ENCODE data around the gene TRIM50.
A peak's percentile ranks its signal among the peaks of the same experiment; 100 is the strongest.
"Not testable (repeated sequence)": the region's sequence is repeated elsewhere in the genome, so short reads cannot be mapped to it uniquely, and the experiment has no call there.

TRIM50 gene

GRCh38 chr7:73350306-73351068 is 22.6 kb upstream of the TRIM50 start:
- DNase-seq (ENCODE audit: low spot score), result no peak

GRCh38 chr7:73349763-73350162 is 21.9 kb upstream of the TRIM50 start:
- DNase-seq (ENCODE audit: low spot score), result no peak

GRCh38 chr7:73345951-73346350 is 18.1 kb upstream of the TRIM50 start:
- DNase-seq (ENCODE audit: low spot score), result no peak

GRCh38 chr7:73345538-73345937 is 17.7 kb upstream of the TRIM50 start:
- DNase-seq (ENCODE audit: low spot score), result peak; percentile 57

- no peak for DNase-seq (ENCODE audit: low spot score)
Measured at GRCh38 chr7:73343671-73344380, 15.9 kb upstream of the TRIM50 start.

GRCh38 chr7:73342645-73343044 is 14.8 kb upstream of the TRIM50 start:
- DNase-seq (ENCODE audit: low spot score), result peak; percentile 92

GRCh38 chr7:73341877-73342276 is 14.0 kb upstream of the TRIM50 start:
- DNase-seq (ENCODE audit: low spot score), result no peak

GRCh38 chr7:73340514-73340913 is 12.6 kb upstream of the TRIM50 start:
- DNase-seq (ENCODE audit: low spot score), result no peak

GRCh38 chr7:73338321-73338720 is 10.4 kb upstream of the TRIM50 start:
- no peak for DNase-seq (ENCODE audit: low spot score)

GRCh38 chr7:73332447-73332846 is 4.6 kb upstream of the TRIM50 start:
- no peak for DNase-seq (ENCODE audit: low spot score)

GRCh38 chr7:73330772-73331171 is 2.9 kb upstream of the TRIM50 start:
- DNase-seq (ENCODE audit: low spot score), result no peak

- DNase-seq (ENCODE audit: low spot score), result no peak
Measured at GRCh38 chr7:73329861-73330581, 2.1 kb upstream of the TRIM50 start.

- DNase-seq (ENCODE audit: low spot score), result no peak
Measured at GRCh38 chr7:73328696-73329095, 814 bp upstream of the TRIM50 start.

- DNase-seq (ENCODE audit: low spot score), result not testable (repeated sequence)
Measured at GRCh38 chr7:73327449-73327848, 433 bp downstream of the TRIM50 start.

GRCh38 chr7:73325424-73325823 is 2.5 kb downstream of the TRIM50 start:
- DNase-seq (ENCODE audit: low spot score), result not testable (repeated sequence)

GRCh38 chr7:73324081-73324845 is 3.6 kb downstream of the TRIM50 start:
- peak; percentile 85 for DNase-seq (ENCODE audit: low spot score)

GRCh38 chr7:73323434-73324080 is 4.3 kb downstream of the TRIM50 start:
- not testable (repeated sequence) for DNase-seq (ENCODE audit: low spot score)

GRCh38 chr7:73320009-73320408 is 7.9 kb downstream of the TRIM50 start:
- not testable (repeated sequence) for DNase-seq (ENCODE audit: low spot score)

GRCh38 chr7:73319541-73319940 is 8.3 kb downstream of the TRIM50 start:
- not testable (repeated sequence) for DNase-seq (ENCODE audit: low spot score)

GRCh38 chr7:73318656-73319204 is 9.2 kb downstream of the TRIM50 start:
- not testable (repeated sequence) for DNase-seq (ENCODE audit: low spot score)

- no peak for DNase-seq (ENCODE audit: low spot score)
Measured at GRCh38 chr7:73316521-73316920, 11.4 kb downstream of the TRIM50 start.
